Tibial artery (tissue), 4 donors: ENCODE results near the gene SCGB1D2.

ENCODE experiments used
- DNase-seq, 2 donors: peaks; one replicate each; pipeline ENCODE4 v3.0.0-alpha.2; 2019
- H3K27ac ChIP-seq, 2 donors: fragments of 200-600 bp; sonication (generic) in 1 of 2; 1 replicate in 1 of 2; 2 replicates in 1 of 2; pipeline ENCODE4 v1.5.1; 2018 to 2019; ENCODE audit warnings: mild to moderate bottlenecking in 1 of 2
- H3K27me3 ChIP-seq, 2 donors: fragments of 200-600 bp; sonication (generic) in 1 of 2; one replicate each; pipeline versions ENCODE4 v1.5.1 to v1.6.0; 2016 to 2019
- H3K36me3 ChIP-seq, 3 donors: fragments of 200-600 bp; sonication (generic) in 2 of 3; one replicate each; pipeline ENCODE4 v1.5.1; 2016 to 2019; ENCODE audit warnings: mild to moderate bottlenecking in 2 of 3
- H3K4me1 ChIP-seq, 4 donors: fragments of 200-600 bp; sonication (generic) in 2 of 4; 1 replicate in 3 of 4; 2 replicates in 1 of 4; pipeline ENCODE4 v1.5.1; 2016 to 2019
- H3K4me3 ChIP-seq, 2 donors: fragments of 200-600 bp; sonication (generic) in 1 of 2; 1 replicate in 1 of 2; 2 replicates in 1 of 2; pipeline ENCODE4 v1.5.1; 2018 to 2019; ENCODE audit warnings: mild to moderate bottlenecking in 2 of 2
- H3K9me3 ChIP-seq, 3 donors: fragments of 200-600 bp; sonication (generic) in 1 of 3; one replicate each; pipeline ENCODE4 v1.5.1; 2016 to 2019
- CTCF ChIP-seq, 2 experiments: fragments of 200-600 bp in 1 of 2; fragments of 450-650 bp in 1 of 2; IDR thresholded peaks; one replicate each; pipeline ENCODE4 v1.5.1; 2017 to 2019; ENCODE audit warnings: antibody characterized with exemption in 2 of 2, mild to moderate bottlenecking in 1 of 2, moderate library complexity in 1 of 2
- intact Hi-C: fragments of 100-400 bp; cut with DNase I; formaldehyde crosslinking; loops from one replicate; pipeline ENCODE4 v1.15.0; 2023; ENCODE audit warnings: low total_unique reads

The SCGB1D2 gene

DNA sequence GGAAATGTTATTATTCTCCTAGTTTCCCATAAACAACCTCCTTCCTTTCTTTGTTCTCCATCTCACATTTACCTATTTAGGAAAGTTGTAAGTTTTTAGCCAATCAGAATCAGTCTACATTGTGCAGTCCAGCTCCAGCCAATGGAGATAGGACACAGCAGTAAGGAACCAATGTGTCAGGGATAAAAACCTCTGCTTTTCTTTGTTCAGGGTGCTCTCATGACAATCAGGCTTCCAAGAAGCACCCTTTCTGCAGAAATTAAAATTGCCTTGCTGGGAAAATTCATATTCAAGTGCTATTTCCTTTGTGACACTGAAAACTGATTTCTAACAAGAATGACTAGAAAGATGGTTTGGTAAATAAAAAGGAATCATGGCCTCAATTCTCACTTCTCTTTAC lies 18.9 kb upstream of the SCGB1D2 start:
- no peak for DNase-seq
- intact Hi-C loops, result no loop called here
- Histone ChIP-seq H3K36me3 (no peaks in the 10 kb centered on the region), H3K27me3 (no peaks in the 10 kb centered on the region), H3K4me1 (no peaks in the 10 kb centered on the region), H3K9me3 (peaks cover 19 to 29% (median 22%) of the 10 kb centered on the region in 3 donors), H3K27ac (no peak overlapping the region), H3K4me3 (no peak overlapping the region)
- no peak for TF ChIP-seq CTCF (IDR thresholded peaks at IDR 0.05)

DNA sequence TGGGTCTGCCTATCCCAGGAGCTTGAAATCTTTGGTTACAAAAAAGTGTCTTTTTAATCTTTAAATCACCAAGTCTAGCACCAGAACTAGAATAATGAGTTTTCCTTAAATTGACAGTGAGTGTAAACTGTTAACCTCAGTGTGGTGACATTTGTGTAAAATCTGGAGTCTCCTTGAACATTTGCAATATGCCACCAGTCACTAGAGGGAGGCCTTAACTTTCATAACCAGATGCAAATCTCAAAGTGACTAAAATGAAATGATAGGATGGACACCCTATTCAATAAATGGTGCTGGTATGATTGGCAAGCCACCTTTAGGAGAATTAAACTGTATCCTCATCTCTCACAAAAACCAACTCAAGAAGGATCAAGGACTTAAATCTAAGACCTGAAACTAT lies 8.3 kb upstream of the SCGB1D2 start:
- H3K4me3 ChIP-seq, result no peak overlapping the region
- no peaks in the 10 kb centered on the region for H3K36me3 ChIP-seq
- TF ChIP-seq CTCF (IDR thresholded peaks at IDR 0.05), result no peak
- H3K9me3 ChIP-seq, result no peaks in the 10 kb centered on the region
- H3K27me3 ChIP-seq, result peaks cover 0 to 9% of the 10 kb centered on the region in 2 donors
- no peak for DNase-seq
- H3K4me1 ChIP-seq, result no peaks in the 10 kb centered on the region
- intact Hi-C loops, result no loop called here
- no peak overlapping the region for H3K27ac ChIP-seq

DNA sequence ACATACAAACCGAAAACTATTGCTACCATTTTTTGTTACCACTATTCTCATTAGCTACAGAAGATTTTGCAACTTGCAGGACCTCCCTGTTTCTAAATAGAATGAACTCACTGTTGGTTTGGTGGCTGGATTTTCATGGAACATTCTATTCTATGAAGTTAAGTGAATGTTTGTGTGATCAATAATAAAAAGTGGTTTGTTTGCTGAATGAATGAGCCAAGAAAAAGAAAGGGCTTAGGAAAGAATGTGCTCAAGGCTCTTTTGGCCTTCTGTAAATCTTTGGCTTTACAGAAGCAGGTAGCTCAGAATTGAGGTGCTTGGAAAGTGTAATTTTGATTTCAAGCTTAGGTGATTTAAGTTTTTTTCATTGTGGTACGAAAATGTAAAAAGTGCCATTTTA lies 5.9 kb upstream of the SCGB1D2 start:
- Histone ChIP-seq H3K36me3 (no peaks in the 10 kb centered on the region), H3K27ac (no peak overlapping the region), H3K4me3 (no peak overlapping the region), H3K9me3 (no peaks in the 10 kb centered on the region), H3K27me3 (peaks cover 0 to 18% of the 10 kb centered on the region in 2 donors), H3K4me1 (no peaks in the 10 kb centered on the region)
- no peak for TF ChIP-seq CTCF (IDR thresholded peaks at IDR 0.05)
- intact Hi-C loops, result no loop called here
- no peak for DNase-seq

GRCh38 chr11:62237499-62237898 lies 4.5 kb upstream of the SCGB1D2 start:
- H3K27me3 ChIP-seq, result peaks cover 0 to 21% of the 10 kb centered on the region in 2 donors
- H3K9me3 ChIP-seq, result no peaks in the 10 kb centered on the region
- no peaks in the 10 kb centered on the region for H3K36me3 ChIP-seq
- H3K4me1 ChIP-seq, result peaks cover 0 to 2% (median 0%) of the 10 kb centered on the region in 4 donors
- intact Hi-C loops, result no loop called here
- TF ChIP-seq CTCF (IDR thresholded peaks at IDR 0.05), result no peak
- DNase-seq, result no peak
- no peak overlapping the region for H3K27ac ChIP-seq
- H3K4me3 ChIP-seq, result no peak overlapping the region

DNA sequence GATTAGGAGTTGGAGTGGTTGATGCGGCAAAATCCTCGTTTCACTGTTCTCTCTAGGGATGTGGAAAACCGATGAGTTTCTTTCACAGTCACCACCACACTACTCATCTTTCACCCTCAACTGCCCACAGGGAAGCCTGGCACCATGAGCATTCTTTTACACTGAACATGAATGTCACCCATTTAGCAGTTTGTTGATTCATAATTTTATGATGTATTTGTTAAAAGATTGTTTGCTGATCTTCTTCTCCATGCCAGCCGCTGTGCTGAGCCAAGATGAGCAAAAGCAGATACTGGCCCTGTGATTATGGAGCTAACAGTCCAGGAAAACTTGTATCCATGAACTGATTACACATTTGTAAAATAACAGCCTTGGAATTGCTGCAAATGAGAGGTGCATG lies 3.9 kb upstream of the SCGB1D2 start:
- Histone ChIP-seq H3K27me3 (peaks cover 0 to 26% of the 10 kb centered on the region in 2 donors), H3K9me3 (no peaks in the 10 kb centered on the region), H3K36me3 (no peaks in the 10 kb centered on the region), H3K4me3 (no peak overlapping the region), H3K27ac (no peak overlapping the region), H3K4me1 (peaks cover 0 to 2% (median 0%) of the 10 kb centered on the region in 4 donors)
- no peak for TF ChIP-seq CTCF (IDR thresholded peaks at IDR 0.05)
- intact Hi-C loops, result no loop called here
- DNase-seq, result no peak

DNA sequence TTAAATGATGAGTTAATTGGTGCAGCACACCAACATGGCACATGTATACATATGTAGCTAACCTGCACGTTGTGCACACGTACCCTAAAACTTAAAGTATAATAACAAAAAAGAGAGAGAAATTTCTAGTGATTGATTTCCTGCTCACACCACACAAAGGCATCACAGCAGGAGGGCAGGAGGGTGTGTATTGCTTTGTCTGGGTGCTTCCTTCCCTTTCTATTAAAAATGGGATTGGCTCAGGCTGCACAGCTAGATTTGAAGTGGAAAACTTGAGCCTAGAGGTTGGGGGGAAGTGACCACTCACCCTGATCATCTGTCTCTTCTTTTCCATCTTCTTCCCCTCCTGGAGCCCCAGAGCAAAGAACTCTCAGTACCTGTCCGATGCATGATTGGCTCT lies 944 bp upstream of the SCGB1D2 start:
- H3K4me1 ChIP-seq, result peaks cover 0 to 2% (median 0%) of the 10 kb centered on the region in 4 donors
- TF ChIP-seq CTCF (IDR thresholded peaks at IDR 0.05), result no peak
- intact Hi-C loops, result no loop called here
- H3K27me3 ChIP-seq, result peaks cover 0 to 26% of the 10 kb centered on the region in 2 donors
- H3K4me3 ChIP-seq, result no peak overlapping the region
- no peaks in the 10 kb centered on the region for H3K9me3 ChIP-seq
- H3K27ac ChIP-seq, result no peak overlapping the region
- H3K36me3 ChIP-seq, result no peaks in the 10 kb centered on the region
- no peak for DNase-seq
